HuH-7 (cell line): ENCODE data around the gene MUC5AC.
"Not testable (repeated sequence)": the region's sequence is repeated elsewhere in the genome, so short reads cannot be mapped to it uniquely, and the experiment has no call there.

ENCODE experiments used
- DNase-seq: peaks from one replicate; pipeline ENCODE4 v3.0.0; 2011; ENCODE audit warnings: low spot score

Gene MUC5AC

GRCh38 chr11:1162138-1162475, 4.4 kb downstream of the MUC5AC start:
- DNase-seq = peak; percentile 10

DNA sequence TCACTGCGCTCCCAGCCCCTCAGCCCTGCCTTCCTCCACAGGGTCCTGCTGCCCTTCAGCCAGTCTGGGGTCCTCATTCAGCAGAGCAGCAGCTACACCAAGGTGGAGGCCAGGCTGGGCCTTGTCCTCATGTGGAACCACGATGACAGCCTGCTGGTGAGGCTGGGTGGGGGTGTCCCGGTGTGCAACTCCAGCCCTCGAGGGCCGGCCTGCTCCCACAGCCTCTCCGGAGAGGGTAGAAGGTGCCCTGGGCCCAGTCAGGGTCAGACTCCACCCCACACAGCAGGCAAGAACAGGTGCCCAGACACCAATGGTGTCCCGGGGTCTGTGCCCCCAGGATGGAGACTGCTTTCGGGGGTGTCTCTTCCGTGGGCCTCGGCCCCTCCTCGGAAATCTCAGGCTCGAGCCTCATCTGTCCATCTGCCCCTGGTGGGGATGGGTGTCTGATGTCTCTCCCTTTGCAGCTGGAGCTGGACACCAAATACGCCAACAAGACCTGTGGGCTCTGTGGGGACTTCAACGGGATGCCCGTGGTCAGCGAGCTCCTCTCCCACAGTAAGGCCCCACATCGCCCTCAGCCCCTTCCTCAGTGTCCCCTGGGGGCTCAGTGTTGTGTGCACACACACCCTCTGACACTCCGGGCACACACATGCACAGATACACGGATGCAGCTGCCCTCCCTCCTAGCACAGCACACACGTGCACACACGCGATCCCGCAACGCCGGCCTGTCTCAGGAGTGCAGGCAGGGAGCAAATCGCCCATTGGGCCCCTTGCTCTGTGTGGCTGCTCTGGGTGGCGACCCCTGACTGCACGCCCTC, 4.9 kb downstream of the MUC5AC start:
- peak; percentile 12 for DNase-seq

- peak; percentile 15 for DNase-seq
Measured at GRCh38 chr11:1163321-1163910, 5.7 kb downstream of the MUC5AC start.

- peak; percentile 17 for DNase-seq
Measured at GRCh38 chr11:1163911-1164735, 6.4 kb downstream of the MUC5AC start.

DNA sequence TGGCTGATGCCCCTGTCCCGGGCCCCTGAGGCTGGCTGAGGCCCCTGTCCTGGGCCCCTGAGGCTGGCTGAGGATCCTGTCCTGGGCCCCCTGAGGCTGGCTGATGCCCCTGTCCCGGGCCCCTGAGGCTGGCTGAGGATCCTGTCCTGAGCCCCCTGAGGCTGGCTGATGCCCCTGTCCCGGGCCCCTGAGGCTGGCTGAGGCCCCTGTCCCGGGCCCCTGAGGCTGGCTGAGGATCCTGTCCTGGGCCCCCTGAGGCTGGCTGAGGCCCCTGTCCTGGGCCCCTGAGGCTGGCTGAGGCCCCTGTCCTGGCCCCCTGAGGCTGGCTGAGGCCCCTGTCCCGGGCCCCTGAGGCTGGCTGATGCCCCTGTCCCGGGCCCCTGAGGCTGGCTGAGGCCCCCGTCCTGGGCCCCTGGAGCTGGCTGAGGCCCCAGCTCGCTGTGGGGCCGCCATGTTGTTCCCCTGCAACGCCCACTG, 7.1 kb downstream of the MUC5AC start:
- DNase-seq = not testable (repeated sequence)

DNA sequence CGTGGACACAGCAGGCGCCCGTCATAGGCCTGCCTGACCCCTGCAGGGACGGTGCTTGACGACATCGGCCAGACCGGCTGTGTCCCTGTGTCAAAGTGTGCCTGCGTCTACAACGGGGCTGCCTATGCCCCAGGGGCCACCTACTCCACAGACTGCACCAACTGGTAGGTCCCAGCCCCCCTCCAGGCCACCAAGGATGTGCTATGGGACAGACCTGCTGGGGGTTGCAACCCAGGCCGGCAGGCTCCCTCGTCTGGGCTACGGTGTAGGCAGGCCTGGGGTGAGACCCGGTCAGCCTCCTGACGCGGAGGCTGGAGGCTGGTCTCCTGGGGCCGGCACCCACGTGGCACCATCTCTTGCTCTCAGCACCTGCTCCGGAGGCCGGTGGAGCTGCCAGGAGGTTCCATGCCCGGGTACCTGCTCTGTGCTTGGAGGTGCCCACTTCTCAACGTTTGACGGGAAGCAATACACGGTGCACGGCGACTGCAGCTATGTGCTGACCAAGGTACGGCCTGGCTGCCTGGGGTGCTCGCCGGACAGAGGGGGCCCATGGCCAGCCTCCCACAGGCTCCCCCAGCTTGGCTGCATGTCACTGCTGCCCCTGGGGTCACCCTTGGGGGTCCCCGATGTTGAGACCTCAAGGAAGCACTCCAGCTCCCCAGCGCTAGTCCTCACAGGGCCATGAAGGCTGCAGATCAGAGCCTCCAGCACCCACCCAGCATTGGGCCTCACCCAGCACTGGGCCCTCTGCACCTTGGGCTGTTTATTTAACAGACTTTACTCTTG, 7.7 kb downstream of the MUC5AC start:
- peak; percentile 13 for DNase-seq

DNA sequence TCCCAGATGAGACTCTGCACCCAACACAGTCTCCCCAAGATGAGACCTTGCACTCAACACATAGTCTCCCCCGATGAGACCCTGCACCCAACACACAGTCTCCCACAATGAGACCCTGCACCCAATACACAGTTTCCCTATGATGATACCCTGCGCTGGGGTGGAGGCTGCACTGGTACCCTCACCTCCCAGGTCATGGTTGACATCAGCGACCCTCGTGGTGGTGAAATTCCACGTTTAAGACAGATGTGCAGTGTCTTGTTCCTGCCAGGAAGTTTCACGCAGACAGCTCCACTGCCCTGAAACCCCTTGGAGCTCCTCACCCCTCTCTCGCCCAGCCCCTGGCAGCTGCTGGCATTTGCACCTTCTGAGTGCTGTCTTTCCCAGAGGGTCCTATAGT, 9.5 kb downstream of the MUC5AC start:
- no peak for DNase-seq

DNA sequence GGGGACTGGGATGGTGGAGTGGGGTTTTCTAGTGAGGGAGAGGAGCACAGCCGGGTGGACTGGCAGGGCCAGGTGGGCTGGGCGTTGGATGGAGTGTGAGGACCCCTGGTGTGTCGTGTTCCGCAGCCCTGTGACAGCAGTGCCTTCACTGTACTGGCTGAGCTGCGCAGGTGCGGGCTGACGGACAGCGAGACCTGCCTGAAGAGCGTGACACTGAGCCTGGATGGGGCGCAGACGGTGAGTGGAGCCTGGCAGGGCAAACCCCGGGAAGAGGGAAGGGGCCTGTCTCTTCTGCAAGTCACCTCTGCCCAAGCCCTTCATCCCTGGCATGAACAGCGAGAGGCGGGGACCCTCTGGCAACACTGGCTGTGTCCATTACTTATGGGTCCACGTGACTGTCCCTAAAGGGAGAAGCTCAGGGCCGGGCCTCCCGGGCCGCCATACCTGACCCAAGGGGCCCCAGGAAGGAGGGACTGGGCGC, 10.0 kb downstream of the MUC5AC start:
- DNase-seq = no peak

GRCh38 chr11:1168256-1168655, 10.5 kb downstream of the MUC5AC start:
- peak; percentile 10 for DNase-seq

DNA sequence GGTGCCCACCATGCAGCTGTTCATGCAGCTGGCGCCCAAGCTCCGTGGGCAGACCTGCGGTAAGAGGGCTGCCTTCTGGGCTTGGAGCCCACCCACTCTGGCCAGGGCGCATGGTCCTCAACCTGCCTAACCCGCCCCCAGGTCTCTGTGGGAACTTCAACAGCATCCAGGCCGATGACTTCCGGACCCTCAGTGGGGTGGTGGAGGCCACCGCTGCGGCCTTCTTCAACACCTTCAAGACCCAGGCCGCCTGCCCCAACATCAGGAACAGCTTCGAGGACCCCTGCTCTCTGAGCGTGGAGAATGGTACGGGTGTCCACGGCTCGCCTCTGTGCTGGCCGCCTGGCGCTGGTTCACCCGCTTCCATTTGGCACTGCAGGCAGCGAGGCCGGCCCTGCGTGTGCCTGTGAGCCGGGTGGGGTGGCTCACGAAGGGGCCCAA, 11.0 kb downstream of the MUC5AC start:
- DNase-seq = no peak

DNA sequence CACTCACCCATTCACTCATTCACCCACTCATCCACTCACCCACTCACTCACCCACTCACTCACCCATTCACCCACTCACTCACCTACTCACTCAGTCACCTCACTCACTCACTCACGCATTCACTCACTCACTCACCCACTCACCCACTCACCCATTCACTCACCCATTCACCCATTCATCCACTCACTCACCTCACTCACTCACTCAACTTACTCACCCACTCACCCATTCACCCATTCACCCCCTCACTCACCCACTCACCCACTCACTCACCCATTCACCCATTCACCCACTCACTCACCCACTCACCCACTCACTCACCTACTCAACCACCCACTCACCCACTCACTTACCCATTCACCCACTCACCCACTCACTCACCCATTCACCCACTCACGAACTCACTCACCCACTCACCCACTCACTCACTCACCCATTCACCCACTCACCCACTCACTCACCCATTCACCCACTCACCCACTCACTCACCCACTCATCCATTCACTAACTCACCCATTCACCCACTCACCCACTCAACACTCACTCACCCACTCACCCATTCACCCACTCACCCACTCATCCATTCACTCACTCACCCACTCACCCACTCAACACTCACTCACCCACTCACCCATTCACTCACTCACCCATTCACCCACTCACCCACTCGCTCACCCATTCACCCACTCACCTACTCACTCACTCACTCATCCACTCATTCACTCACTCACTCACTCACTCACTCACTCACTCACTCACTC, 13.7 kb downstream of the MUC5AC start:
- no peak for DNase-seq

DNA sequence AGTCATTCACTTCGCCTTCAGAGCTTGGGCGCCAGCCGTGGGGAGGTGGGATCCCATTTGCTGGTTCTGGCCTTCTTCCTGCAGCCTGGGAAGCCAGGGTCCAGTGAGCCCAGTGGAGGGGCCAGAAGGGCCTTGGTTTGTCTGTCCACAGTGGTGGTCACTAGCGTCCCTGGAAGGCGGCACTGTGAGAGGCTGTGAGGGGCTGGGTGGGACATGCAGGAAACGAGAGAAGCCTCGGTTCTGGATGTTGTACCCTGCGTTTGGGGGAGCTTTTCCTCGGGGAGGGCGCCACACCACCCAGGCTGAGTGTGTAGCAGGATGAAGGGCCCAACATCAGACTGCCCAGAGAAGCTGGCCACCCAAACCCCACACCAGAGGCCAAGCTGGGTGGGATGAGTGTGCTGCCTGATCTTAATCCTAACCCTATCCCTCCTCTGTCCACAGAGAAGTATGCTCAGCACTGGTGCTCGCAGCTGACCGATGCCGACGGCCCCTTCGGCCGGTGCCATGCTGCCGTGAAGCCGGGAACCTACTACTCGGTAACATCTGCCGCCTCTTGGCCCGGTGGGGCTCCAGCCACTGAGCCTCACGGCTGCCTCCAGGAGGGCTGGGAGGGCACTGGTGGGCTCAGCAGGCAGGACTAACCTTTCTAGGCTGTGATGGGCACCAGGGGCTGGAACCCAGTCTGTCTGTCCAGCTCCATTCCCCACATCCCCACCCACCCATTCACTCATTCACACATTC, 14.4 kb downstream of the MUC5AC start:
- no peak for DNase-seq

DNA sequence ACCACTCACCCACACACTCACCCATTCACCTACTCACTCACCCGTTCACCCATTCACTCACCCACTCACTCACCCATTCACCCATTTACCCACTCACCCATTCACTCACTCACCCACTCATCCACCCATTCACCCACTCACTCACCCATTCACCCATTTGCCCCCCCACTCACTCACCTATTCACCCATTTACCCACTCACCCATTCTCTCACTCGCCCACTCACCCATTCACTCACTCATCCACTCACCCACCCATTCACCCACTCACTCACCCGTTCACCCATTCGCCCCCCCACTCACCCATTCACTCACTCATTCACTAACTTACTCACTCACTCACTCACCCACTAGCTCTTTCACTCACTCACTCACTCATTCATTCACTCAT, 15.0 kb downstream of the MUC5AC start:
- no peak for DNase-seq

DNA sequence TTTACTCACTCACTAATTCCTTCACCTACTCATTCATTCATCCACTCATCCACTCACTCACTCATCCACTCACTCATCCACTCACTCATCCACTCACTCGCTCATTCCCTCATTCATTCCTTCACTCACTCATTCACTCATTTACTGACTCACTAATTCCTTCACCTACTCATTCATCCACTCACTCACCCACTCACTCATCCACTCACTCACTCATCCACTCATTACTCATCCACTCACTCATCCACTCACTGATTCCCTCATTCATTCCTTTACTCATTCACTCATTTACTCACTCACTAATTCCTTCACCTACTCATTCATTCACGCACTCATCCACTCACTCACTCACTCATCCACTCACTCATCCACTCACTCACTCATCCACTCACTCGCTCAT, 15.6 kb downstream of the MUC5AC start:
- not testable (repeated sequence) for DNase-seq

DNA sequence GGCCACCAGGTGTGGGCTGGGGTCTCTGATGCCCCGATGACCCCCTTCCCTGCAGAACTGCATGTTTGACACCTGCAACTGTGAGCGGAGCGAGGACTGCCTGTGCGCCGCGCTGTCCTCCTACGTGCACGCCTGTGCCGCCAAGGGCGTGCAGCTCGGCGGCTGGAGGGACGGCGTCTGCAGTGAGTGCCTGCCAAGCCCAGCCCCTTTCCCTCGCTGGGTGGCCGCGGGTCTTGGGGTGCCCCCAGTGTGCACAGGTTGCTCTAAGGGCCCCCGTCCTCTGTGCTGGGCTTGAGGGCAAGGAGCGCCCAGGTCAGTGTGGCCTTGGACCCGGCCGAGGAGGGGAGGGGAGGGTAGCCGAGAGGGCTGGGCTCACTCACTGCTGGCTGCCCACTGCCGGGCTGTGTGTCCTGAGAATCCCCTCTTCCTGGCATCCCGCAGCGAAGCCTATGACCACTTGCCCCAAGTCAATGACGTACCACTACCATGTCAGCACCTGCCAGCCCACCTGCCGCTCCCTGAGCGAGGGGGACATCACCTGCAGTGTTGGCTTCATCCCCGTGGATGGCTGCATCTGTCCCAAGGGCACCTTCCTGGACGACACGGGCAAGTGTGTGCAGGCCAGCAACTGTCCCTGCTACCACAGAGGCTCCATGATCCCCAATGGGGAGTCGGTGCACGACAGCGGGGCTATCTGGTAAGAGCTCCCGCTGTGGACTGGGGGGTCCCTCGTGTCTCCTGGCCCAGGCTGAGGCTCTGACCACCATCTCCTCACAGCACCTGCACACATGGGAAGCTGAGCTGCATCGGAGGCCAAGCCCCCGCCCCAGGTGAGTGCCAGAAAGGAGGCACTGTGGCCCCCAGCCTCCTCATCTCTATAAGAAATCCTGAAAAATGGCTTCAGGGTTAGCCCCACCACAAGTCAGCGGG, 17.0 kb downstream of the MUC5AC start:
- DNase-seq = no peak

DNA sequence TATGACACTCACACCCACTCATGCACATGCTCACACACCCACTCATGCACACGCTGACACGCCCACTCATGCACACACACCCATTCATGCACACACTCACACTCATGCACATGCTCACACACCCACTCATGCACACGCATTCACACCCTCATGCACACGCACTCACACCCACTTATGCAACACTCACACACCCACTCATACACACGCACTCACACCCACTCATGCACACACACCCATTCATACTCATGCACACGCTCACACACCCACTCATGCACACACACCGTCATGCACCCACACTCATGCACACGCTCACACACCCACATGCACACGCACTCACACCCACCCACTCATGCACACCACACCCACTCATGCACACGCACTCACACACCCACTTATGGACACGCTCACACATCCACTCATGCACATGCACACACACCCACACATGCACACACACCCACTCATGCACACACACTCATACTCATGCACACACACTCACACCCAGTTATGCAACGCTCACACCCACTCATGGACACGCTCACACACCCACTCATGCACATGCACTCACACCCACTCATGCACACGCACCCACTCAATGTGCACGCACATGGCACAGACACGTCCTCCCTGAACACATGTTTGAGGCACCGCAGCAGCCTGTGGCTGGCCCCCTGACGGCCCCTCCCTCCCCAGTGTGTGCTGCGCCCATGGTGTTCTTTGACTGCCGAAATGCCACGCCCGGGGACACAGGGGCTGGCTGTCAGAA, 17.9 kb downstream of the MUC5AC start:
- DNase-seq = no peak

DNA sequence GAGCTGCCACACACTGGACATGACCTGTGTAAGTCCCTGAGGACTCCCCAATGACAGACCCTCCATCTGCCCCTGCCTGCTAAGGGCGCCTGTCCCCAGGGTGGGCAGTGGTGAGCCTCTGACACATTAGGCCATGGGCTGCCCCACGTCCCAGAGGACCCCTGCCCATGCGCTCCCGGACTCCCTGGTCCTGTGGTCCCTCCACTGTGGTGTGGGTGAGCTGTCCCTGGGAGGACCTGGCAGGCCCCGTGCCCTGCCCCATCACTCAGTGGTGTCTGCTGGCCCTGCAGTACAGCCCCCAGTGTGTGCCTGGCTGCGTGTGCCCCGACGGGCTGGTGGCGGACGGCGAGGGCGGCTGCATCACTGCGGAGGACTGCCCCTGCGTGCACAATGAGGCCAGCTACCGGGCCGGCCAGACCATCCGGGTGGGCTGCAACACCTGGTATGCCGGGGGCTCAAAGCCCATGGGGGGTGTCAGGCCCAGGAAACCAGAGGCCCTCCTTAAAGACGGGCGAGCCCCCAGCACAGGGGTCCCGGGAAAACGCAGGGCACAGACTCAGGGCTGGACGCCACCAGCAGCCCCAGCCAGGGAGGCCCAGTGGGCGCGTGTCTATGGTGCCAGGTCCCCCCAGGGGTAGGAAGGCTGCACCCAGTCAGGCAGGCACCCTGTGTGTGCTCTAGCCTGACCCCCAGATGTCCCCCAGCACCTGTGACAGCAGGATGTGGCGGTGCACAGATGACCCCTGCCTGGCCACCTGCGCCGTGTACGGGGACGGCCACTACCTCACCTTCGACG, 18.7 kb downstream of the MUC5AC start:
- DNase-seq = no peak
